GM12801 (cell line): Measurements from ENCODE around the gene ACBD3.

Experiments used
- CTCF ChIP-seq: IDR thresholded peaks from one replicate; pipeline ENCODE4 v1.5.1; 2011; ENCODE audit warnings: control low read depth; ENCODE audit not compliant: insufficient read length; ENCODE audit errors: extremely low read depth

The ACBD3 gene

GRCh38 chr1:226108935-226109828 lies 77.4 kb downstream of the ACBD3 start:
- no peak for TF ChIP-seq CTCF

GRCh38 chr1:226107471-226108460 lies 78.8 kb downstream of the ACBD3 start:
- no peak for TF ChIP-seq CTCF

- no peak for TF ChIP-seq CTCF
These were observed 81.8 kb downstream of the ACBD3 start for GRCh38 chr1:226104671-226105121.

GRCh38 chr1:226100436-226101391 lies 85.8 kb downstream of the ACBD3 start:
- no peak for TF ChIP-seq CTCF

GRCh38 chr1:226098870-226099835 lies 87.4 kb downstream of the ACBD3 start:
- TF ChIP-seq CTCF, result no peak
